Measurements from ENCODE around the gene PCK1.

Gene PCK1

GRCh38 chr20:57605878-57606277 is 45.0 kb downstream of the PCK1 start:
- no peak for DNase-seq

- no peak for DNase-seq
Measured at GRCh38 chr20:57608516-57608915, 47.6 kb downstream of the PCK1 start.

- no peak for DNase-seq
Measured at GRCh38 chr20:57609086-57609841, 48.4 kb downstream of the PCK1 start.

- no peak for DNase-seq
Measured at GRCh38 chr20:57609842-57610167, 48.9 kb downstream of the PCK1 start.

- DNase-seq: no peak
Measured at GRCh38 chr20:57610261-57610952, 49.5 kb downstream of the PCK1 start.

- peak in 7 of 14 donors; percentile 13 to 59 (median 24) for DNase-seq
Measured at GRCh38 chr20:57611586-57612311, 50.8 kb downstream of the PCK1 start.

GRCh38 chr20:57612436-57612835 is 51.5 kb downstream of the PCK1 start:
- DNase-seq: no peak

GRCh38 chr20:57612916-57613315 is 52.0 kb downstream of the PCK1 start:
- DNase-seq: no peak

- DNase-seq: no peak
Measured at GRCh38 chr20:57613481-57613921, 52.6 kb downstream of the PCK1 start.

- DNase-seq: no peak
Measured at GRCh38 chr20:57614490-57615444, 53.9 kb downstream of the PCK1 start.

GRCh38 chr20:57615445-57615811 is 54.5 kb downstream of the PCK1 start:
- DNase-seq: no peak

- DNase-seq: no peak
Measured at GRCh38 chr20:57616143-57616951, 55.4 kb downstream of the PCK1 start.

GRCh38 chr20:57617079-57617795 is 56.3 kb downstream of the PCK1 start:
- no peak for DNase-seq

Data from C1 segment of cervical spinal cord (tissue), 14 donors.